Aorta (tissue), 5 donors: ENCODE results near the gene CD8B2. TPM values are rescaled to one million over a fixed set of nuclear protein-coding genes. Genes with fewer than 3 reads are reported as not detected.
A peak's percentile ranks its signal among the peaks of the same experiment; 100 is the strongest.

Experiments
- ATAC-seq: fragments of 200-7000 bp; cut with Tn5 transposase; one replicate; pipeline ENCODE4 v1.9.1; 2022; ENCODE audit warnings: moderate library complexity; ENCODE audit not compliant: low FRiP score
- DNase-seq, 2 donors: peaks; one replicate each; pipeline ENCODE4 v3.0.0-alpha.2; 2020
- H3K27ac ChIP-seq, 2 donors: one replicate each; pipeline ENCODE4 v1.5.1; 2013; ENCODE audit warnings: low read length in 2 of 2, mild to moderate bottlenecking in 2 of 2, moderate library complexity in 2 of 2, control low read depth in 1 of 2, inconsistent platforms in 1 of 2, low read depth in 1 of 2
- H3K27me3 ChIP-seq, 2 donors: one replicate each; pipeline ENCODE4 v1.6.1; 2013; ENCODE audit warnings: control low read depth in 1 of 2, low read length in 1 of 2, mild to moderate bottlenecking in 1 of 2, moderate library complexity in 1 of 2; ENCODE audit not compliant: insufficient read depth in 2 of 2, control insufficient read depth in 1 of 2
- H3K36me3 ChIP-seq, 2 donors: one replicate each; pipeline ENCODE4 v1.6.1; 2013; ENCODE audit warnings: control low read depth in 1 of 2, low read length in 1 of 2, mild to moderate bottlenecking in 1 of 2; ENCODE audit not compliant: insufficient read depth in 2 of 2, control insufficient read depth in 1 of 2
- H3K4me1 ChIP-seq, 2 donors: one replicate each; pipeline ENCODE4 v1.6.1; 2013; ENCODE audit warnings: low read length in 2 of 2, control low read depth in 1 of 2, mild to moderate bottlenecking in 1 of 2, moderate library complexity in 1 of 2; ENCODE audit not compliant: insufficient read depth in 2 of 2, control insufficient read depth in 1 of 2
- H3K4me3 ChIP-seq, 2 donors: one replicate each; pipeline ENCODE4 v1.5.1; 2013; ENCODE audit warnings: low read length in 2 of 2, control low read depth in 1 of 2, mild to moderate bottlenecking in 1 of 2
- H3K9me3 ChIP-seq: one replicate; pipeline ENCODE4 v1.6.1; 2013; ENCODE audit warnings: mild to moderate bottlenecking, low read length; ENCODE audit not compliant: control insufficient read depth
- WGBS, 2 donors: extraction: QIAGEN DNeasy Blood & Tissue Kit; methylation state at CpG; one replicate each; pipeline ENCODE4 v1.1.7; 2013; 5-methylcytosine and 5-hydroxymethylcytosine counted together
- intact Hi-C, 2 donors: fragments of 100-400 bp; cut with DNase I; formaldehyde crosslinking; loops; one replicate each; pipeline versions ENCODE4 v1.14.2 to v1.15.0; 2022
- polyA plus RNA-seq, 2 donors: library from polyadenylated mRNA; stranded (reverse); fragments of 200-250 nt; gene quantifications; one replicate each; pipeline ENCODE4 v1.2.3, GENCODE V29; 2013
- total RNA-seq, 2 donors: library from RNA; stranded (reverse); fragmentation: NEBNext Ultra II Directional; extraction: Animal tissue kit (Norgen Biotek cat#: 25700); gene quantifications; one replicate each; pipeline ENCODE4 v1.2.1, GENCODE V29; 2021
- donor health status: healthy with polysubstance abuse.
- donor health status: Bipolar disorder and iron deficiency.
- donor health status: DM: no; HTN: no; CAD: no.
- donor health status: DM: no; HTN: no; CAD: no.
- donor health status: DM: yes; HTN: yes; CAD: no.

Gene CD8B2
- total and polyA plus RNA-seq, 4 donors: 0.09 to 0.50 (median 0.10) TPM; not detected in 1

DNA sequence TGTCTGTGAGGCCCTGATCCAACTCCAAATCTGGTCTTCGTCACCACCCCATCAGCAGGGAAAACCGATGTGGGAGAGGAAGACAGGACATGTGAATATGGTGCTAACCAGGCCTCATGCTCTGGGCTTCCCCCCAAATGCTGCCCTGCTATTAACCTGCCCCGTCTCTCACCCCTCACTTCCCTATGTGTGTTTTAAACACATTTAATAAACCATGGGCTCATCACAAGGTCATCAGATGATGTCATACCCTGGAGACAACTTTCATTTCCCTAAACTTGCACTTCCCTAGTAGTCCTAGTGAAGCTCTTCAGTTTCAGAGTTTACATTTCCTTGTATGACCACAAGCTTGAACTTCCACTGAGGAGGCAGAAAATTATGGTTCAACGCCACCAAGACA, 49.9 kb downstream of the CD8B2 start:
- DNase-seq: peak in 1 of 2 donors; percentile 65
- Histone ChIP-seq H3K9me3 (no peaks in the 10 kb centered on the region), H3K27me3 (no peaks in the 10 kb centered on the region), H3K36me3 (no peaks in the 10 kb centered on the region), H3K27ac (no peak overlapping the region), H3K4me1 (no peaks in the 10 kb centered on the region), H3K4me3 (no peak overlapping the region)
- intact Hi-C loops: no loop called here
- ATAC-seq: peak; percentile 53
- WGBS, 2 donors: 78 to 82% methylated on average over 4 of the region's 4 CpGs

DNA sequence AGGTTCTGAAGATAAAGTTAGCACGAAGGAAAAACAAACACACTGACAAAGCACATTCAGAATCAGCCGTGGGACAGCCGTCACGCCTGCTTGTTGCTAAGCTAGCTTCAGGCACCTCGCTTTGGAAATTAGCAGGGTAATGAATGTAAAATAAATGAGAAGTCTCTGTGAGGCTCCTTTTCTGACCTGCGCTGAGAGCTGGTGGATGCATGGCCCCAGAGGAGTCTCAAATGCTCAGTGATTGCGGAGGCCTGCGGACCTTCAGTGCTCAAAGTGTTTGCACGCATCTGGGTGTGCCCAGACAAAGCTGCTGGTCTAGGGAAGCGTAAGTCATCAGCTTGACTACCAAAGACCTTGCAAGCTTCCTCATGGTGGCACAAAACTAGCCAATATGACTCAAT, 50.6 kb downstream of the CD8B2 start:
- DNase-seq (peak in 1 of 2 donors; percentile 56), ATAC-seq (no peak)
- H3K4me3 ChIP-seq: no peak overlapping the region
- intact Hi-C loops: no loop called here
- no peaks in the 10 kb centered on the region for H3K4me1 ChIP-seq
- H3K9me3 ChIP-seq: no peaks in the 10 kb centered on the region
- H3K36me3 ChIP-seq: no peaks in the 10 kb centered on the region
- WGBS, 2 donors: 89 to 92% methylated on average over 10 of the region's 10 CpGs
- no peaks in the 10 kb centered on the region for H3K27me3 ChIP-seq
- H3K27ac ChIP-seq: no peak overlapping the region

DNA sequence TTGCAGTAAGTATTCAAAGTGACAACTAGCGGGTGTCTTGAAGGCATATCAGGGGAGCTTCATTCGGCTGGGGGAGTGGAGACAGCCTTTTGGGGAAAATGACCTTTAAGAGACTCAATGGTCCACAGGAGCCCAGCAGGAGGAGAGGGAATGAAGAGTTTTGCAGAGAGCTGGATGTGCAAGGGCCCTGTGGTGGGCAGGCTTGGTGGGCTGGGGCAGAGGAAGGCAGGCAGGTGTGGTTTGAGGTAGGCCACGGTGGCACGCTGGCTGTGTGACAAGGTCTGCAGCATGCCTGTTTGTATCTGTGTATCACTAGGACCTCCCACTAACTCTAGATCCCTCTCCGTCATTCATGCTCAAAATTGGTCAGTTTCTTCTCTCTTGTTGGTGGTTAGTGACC, 53.7 kb downstream of the CD8B2 start:
- H3K36me3 ChIP-seq: no peaks in the 10 kb centered on the region
- H3K9me3 ChIP-seq: no peaks in the 10 kb centered on the region
- no peak for DNase-seq
- H3K27me3 ChIP-seq: no peaks in the 10 kb centered on the region
- H3K4me1 ChIP-seq: no peaks in the 10 kb centered on the region
- no peak for ATAC-seq
- WGBS, 2 donors: 95% methylated on average over 5 of the region's 5 CpGs
- no peak overlapping the region for H3K27ac ChIP-seq
- no peak overlapping the region for H3K4me3 ChIP-seq
- intact Hi-C loops: loop anchor here (5.0 kb wide), 2 partner anchors 41 to 434 kb away; no protein-coding TSS in a partner anchor

DNA sequence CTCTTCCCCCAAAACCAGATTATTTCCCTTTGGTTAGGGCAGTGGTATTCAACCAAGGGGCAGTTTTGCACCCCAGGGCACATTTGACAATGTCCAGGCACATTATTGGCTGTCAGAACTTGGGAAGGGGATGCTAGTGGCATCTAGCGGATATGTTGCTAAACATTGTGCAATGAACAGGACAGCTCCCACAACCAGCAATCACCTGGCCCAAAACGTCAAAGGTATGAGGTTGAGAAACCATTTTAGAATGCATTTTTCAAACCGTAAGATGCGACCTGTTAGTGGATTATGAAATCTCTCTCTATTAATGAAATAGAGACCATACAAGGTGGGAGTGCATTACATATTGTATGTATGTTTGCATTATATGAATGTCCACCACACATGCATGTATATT, 54.2 kb downstream of the CD8B2 start:
- DNase-seq (no peak), ATAC-seq (no peak)
- intact Hi-C loops: loop anchor here (5.0 kb wide), 2 partner anchors 41 to 434 kb away; no protein-coding TSS in a partner anchor
- Histone ChIP-seq H3K36me3 (no peaks in the 10 kb centered on the region), H3K27me3 (no peaks in the 10 kb centered on the region), H3K27ac (no peak overlapping the region), H3K4me1 (no peaks in the 10 kb centered on the region), H3K9me3 (no peaks in the 10 kb centered on the region), H3K4me3 (no peak overlapping the region)
- 91 to 94% methylated on average over 4 of the region's 4 CpGs for WGBS, 2 donors

DNA sequence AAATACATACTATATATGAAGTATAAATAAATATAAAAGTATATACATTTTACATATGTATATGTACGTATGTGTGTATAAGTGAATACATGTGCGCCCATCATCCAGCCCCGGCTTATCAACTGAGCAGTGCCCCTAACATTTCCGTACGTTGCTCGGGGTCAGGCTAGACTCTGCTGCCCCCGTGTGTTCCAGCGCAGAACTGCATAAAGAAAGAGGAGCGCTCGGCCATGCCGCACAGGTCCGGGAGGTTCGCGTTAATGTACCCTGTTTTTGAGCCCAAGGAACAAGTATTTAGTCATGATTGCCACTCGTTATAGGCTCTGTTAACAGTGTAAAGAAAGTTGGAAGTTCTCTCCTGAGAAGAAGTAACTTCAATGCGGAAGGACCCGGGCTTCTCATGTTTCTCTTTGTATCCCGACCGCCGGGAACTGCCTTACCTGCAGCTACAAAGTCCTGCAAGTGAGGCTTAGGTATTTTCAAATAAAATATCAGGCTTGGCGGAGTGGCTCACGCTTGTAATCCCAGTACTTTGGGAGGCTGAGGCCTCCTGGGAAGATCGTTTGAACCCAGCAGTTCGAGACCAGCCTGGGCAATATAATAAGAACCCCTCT, 55.7 kb downstream of the CD8B2 start:
- no peaks in the 10 kb centered on the region for H3K4me1 ChIP-seq
- ATAC-seq: peak; percentile 88
- H3K27ac ChIP-seq: no peak overlapping the region
- WGBS, 2 donors: 11 to 12% methylated on average over 24 of the region's 24 CpGs
- H3K9me3 ChIP-seq: no peaks in the 10 kb centered on the region
- intact Hi-C loops: loop anchor here (5.0 kb wide), 2 partner anchors 39 to 436 kb away; no protein-coding TSS in a partner anchor
- H3K4me3 ChIP-seq: no peak overlapping the region
- H3K36me3 ChIP-seq: no peaks in the 10 kb centered on the region
- H3K27me3 ChIP-seq: no peaks in the 10 kb centered on the region
- DNase-seq: peak; percentile 71 to 89

DNA sequence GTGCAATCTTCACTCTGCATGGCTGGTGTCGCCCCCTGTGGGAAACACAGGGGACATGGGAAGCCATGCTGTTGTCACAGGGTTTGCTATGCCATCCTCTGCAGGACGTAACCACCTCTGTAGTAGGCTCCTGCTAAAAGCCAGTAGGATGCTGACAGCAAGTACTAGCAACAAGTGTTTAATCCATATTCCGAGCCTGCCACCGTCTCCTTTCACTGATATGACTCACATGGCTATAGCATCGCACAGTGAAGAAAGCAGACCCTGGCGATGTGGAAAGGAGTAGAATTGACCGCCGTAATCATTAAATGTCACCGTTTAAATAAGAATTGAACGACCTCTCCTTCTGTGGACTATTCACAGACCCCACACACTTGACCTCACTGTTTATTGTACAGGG, 57.8 kb downstream of the CD8B2 start:
- intact Hi-C loops: no loop called here
- no peak for DNase-seq
- H3K4me1 ChIP-seq: no peaks in the 10 kb centered on the region
- H3K4me3 ChIP-seq: no peak overlapping the region
- H3K36me3 ChIP-seq: no peaks in the 10 kb centered on the region
- no peak for ATAC-seq
- H3K9me3 ChIP-seq: no peaks in the 10 kb centered on the region
- no peak overlapping the region for H3K27ac ChIP-seq
- no peaks in the 10 kb centered on the region for H3K27me3 ChIP-seq
- WGBS, 2 donors: 95 to 97% methylated on average over 10 of the region's 10 CpGs

DNA sequence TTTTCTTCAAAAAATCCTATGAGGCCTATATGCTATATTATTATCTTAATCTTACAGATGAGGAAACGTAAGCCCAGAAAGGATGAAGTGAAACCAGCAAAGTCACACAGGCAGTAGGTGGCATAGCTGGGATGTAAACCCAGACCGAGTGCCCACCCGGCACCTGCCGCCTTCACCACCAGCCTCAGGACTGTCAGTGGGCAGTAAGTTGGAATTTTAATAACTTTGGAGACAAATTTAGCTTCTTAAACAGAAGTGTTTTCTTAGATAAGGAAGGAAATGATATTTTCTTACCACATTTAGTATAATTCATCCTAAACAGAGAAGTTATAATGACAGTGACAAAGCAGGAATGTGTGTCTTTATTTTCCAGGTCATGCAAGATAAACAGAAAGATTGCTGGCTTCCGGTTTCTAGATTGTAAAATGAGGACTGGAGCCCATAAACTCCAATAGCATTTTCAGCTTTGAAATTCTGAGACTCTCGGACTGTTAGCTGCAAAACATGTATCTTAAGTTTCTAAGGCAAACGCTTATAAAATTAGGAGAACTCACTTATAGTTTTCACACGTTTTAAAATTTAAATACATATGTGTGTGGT, 59.3 kb downstream of the CD8B2 start:
- Histone ChIP-seq H3K36me3 (no peaks in the 10 kb centered on the region), H3K4me1 (no peaks in the 10 kb centered on the region), H3K27me3 (no peaks in the 10 kb centered on the region), H3K9me3 (no peaks in the 10 kb centered on the region), H3K4me3 (no peak overlapping the region), H3K27ac (no peak overlapping the region)
- DNase-seq (no peak), ATAC-seq (no peak)
- 62% methylated on average over 8 of the region's 8 CpGs for WGBS, 2 donors
- intact Hi-C loops: no loop called here

DNA sequence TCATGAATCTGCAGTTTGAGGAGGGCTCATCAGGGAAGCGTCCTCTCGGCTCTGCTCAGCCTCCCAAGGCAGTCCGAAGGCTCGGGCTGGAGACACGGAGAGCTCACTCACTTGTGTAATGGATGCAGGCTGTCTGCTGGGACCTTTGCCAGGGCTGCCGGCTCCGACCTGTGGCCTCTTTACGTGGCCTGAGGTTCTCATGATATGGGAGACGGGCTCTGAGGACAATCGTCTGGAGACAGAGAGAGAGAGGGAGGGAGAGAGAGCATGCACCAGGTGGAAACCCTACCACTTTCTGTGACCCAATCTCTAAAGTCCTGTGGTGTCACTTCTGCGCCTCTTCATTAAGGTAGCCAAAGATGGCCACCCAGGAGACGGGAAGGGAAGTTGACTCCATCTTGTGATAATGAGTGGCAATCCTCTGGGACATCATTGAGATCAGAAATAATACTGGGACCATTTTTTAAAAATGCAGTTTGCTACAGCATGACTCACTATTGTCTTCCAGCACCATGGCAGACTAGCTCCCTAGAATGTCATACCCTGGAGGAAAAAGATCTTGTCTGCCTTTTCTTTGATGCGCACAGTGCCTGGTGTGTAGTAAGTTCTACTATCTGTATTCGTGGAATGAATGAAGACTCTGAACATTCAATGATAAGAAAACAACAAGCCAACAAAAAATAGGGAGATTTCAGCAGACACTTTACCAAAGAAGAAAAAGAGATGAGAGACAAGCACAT, 60.2 kb downstream of the CD8B2 start:
- Histone ChIP-seq H3K27me3 (no peaks in the 10 kb centered on the region), H3K36me3 (no peaks in the 10 kb centered on the region), H3K4me3 (no peak overlapping the region), H3K4me1 (no peaks in the 10 kb centered on the region), H3K9me3 (no peaks in the 10 kb centered on the region), H3K27ac (no peak overlapping the region)
- DNase-seq (no peak), ATAC-seq (no peak)
- intact Hi-C loops: no loop called here
- WGBS, 2 donors: 46 to 50% methylated on average over 14 of the region's 14 CpGs
